Activated CD8-positive, alpha-beta memory T cell treated with anti-CD3 and anti-CD28 coated beads, Interleukin-2, amount 50 U/mL, for 24 hours (primary cell): Measurements from ENCODE around the gene PIP5K1B.

Source experiments
- DNase-seq: peaks from one replicate; pipeline ENCODE4 v3.0.0-alpha.2; 2020; ENCODE audit errors: extremely low read depth

The PIP5K1B gene

GRCh38 chr9:68738358-68738757 is 33.3 kb downstream of the PIP5K1B start:
- DNase-seq: no peak

- DNase-seq: no peak
Measured at GRCh38 chr9:68739621-68740174, 34.7 kb downstream of the PIP5K1B start.

- no peak for DNase-seq
Measured at GRCh38 chr9:68740561-68740960, 35.5 kb downstream of the PIP5K1B start.

GRCh38 chr9:68741234-68741633 is 36.2 kb downstream of the PIP5K1B start:
- no peak for DNase-seq

GRCh38 chr9:68741704-68742332 is 36.8 kb downstream of the PIP5K1B start:
- no peak for DNase-seq

- DNase-seq: no peak
Measured at GRCh38 chr9:68742333-68742730, 37.3 kb downstream of the PIP5K1B start.

GRCh38 chr9:68744426-68744825 is 39.4 kb downstream of the PIP5K1B start:
- no peak for DNase-seq

- DNase-seq: no peak
Measured at GRCh38 chr9:68746525-68746924, 41.5 kb downstream of the PIP5K1B start.

- DNase-seq: no peak
Measured at GRCh38 chr9:68747043-68747533, 42.0 kb downstream of the PIP5K1B start.

GRCh38 chr9:68749135-68749534 is 44.1 kb downstream of the PIP5K1B start:
- DNase-seq: no peak

GRCh38 chr9:68749579-68750159 is 44.6 kb downstream of the PIP5K1B start:
- no peak for DNase-seq

- DNase-seq: no peak
Measured at GRCh38 chr9:68750255-68750654, 45.2 kb downstream of the PIP5K1B start.

- DNase-seq: no peak
Measured at GRCh38 chr9:68750786-68751185, 45.7 kb downstream of the PIP5K1B start.

- DNase-seq: no peak
Measured at GRCh38 chr9:68751556-68751955, 46.5 kb downstream of the PIP5K1B start.

- DNase-seq: no peak
Measured at GRCh38 chr9:68755051-68755450, 50.0 kb downstream of the PIP5K1B start.

- DNase-seq: no peak
Measured at GRCh38 chr9:68755752-68756151, 50.7 kb downstream of the PIP5K1B start.

- DNase-seq: no peak
Measured at GRCh38 chr9:68759981-68760673, 55.1 kb downstream of the PIP5K1B start.

- no peak for DNase-seq
Measured at GRCh38 chr9:68760674-68761333, 55.8 kb downstream of the PIP5K1B start.

GRCh38 chr9:68762570-68762969 is 57.5 kb downstream of the PIP5K1B start:
- no peak for DNase-seq

GRCh38 chr9:68763104-68763503 is 58.1 kb downstream of the PIP5K1B start:
- DNase-seq: no peak

GRCh38 chr9:68768619-68769018 is 63.6 kb downstream of the PIP5K1B start:
- DNase-seq: no peak

GRCh38 chr9:68769852-68770251 is 64.8 kb downstream of the PIP5K1B start:
- no peak for DNase-seq
